ENCODE measurements around the gene ERH. TPM values are rescaled to one million over a fixed set of nuclear protein-coding genes. Genes with fewer than 3 reads are reported as not detected.

Gene ERH
- total and polyA plus RNA-seq, 10 of the 15 experiments (the other 5 are each of a cell fraction or from before 2014, with no cell fraction given), result 255 to 852 (median 382) TPM

DNA sequence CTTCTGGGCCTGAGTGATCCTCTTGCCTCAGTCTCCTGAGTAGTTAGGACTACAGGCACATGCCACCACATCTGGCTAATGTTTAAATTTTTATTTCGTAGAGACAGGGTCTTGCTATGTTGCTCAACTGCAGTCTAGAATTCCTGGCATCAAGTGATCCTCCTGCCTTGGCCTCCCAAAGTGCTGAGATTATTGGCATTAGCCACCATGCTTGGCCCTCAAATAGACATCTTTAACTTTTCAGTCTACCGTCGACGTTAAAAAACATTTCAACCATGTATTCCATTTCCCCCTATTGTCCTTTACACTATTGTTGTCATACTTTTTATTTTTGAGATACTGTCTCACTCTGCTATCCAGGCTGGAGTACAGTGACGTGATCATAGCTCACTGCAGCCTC, 22.4 kb downstream of the ERH start:
- DNase-seq (ENCODE audit: low read depth, low spot score) (no peak), ATAC-seq (no peak), FAIRE-seq (no peak)
- no peaks in the 10 kb centered on the region for H3K4me1 ChIP-seq (ENCODE audit: control insufficient read depth, insufficient read depth, low read length)
- peaks cover 5 to 24% of the 10 kb centered on the region in 2 experiments; a peak in 3 of 4 replicates for H3K36me3 ChIP-seq (ENCODE audit: control insufficient read depth in 2 of 2, insufficient read depth in 2 of 2, low read length in 1 of 2)
- H3K27me3 ChIP-seq (replicated peaks in 1 of 2; ENCODE audit: control insufficient read depth in 2 of 2, insufficient read depth in 2 of 2, low read length in 1 of 2), result no peaks in the 10 kb centered on the region
- H2AFZ ChIP-seq (ENCODE audit: control insufficient read depth, low read depth, low read length), result no peak overlapping the region
- RAD21 ChIA-PET (ENCODE audit: unreplicated experiment), result no interaction called here
- 100% methylated on average over 5 of the region's 5 CpGs for WGBS (ENCODE audit: insufficient coverage, insufficient replicate concordance, low lambda C conversion rate, missing lambda C conversion rate)
- POLR2A ChIA-PET, result interaction anchor here (2.2 kb wide), 1 partner anchor 8 kb away, joined by 8 read pairs; no protein-coding TSS in a partner anchor
- TF ChIP-seq, protein P1, sequence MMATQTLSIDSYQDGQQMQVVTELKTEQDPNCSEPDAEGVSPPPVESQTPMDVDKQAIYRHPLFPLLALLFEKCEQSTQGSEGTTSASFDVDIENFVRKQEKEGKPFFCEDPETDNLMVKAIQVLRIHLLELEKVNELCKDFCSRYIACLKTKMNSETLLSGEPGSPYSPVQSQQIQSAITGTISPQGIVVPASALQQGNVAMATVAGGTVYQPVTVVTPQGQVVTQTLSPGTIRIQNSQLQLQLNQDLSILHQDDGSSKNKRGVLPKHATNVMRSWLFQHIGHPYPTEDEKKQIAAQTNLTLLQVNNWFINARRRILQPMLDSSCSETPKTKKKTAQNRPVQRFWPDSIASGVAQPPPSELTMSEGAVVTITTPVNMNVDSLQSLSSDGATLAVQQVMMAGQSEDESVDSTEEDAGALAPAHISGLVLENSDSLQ (IDR thresholded peaks at IDR 0.05), result no peak
- TF ChIP-seq SUPT20H (IDR thresholded peaks at IDR 0.05; ENCODE audit: borderline replicate concordance, control insufficient read depth, low read depth, low read length), result no peak
- TF ChIP-seq, protein P2, sequence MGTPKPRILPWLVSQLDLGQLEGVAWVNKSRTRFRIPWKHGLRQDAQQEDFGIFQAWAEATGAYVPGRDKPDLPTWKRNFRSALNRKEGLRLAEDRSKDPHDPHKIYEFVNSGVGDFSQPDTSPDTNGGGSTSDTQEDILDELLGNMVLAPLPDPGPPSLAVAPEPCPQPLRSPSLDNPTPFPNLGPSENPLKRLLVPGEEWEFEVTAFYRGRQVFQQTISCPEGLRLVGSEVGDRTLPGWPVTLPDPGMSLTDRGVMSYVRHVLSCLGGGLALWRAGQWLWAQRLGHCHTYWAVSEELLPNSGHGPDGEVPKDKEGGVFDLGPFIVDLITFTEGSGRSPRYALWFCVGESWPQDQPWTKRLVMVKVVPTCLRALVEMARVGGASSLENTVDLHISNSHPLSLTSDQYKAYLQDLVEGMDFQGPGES (IDR thresholded peaks at IDR 0.05), result no peak
- TF ChIP-seq, protein P3, sequence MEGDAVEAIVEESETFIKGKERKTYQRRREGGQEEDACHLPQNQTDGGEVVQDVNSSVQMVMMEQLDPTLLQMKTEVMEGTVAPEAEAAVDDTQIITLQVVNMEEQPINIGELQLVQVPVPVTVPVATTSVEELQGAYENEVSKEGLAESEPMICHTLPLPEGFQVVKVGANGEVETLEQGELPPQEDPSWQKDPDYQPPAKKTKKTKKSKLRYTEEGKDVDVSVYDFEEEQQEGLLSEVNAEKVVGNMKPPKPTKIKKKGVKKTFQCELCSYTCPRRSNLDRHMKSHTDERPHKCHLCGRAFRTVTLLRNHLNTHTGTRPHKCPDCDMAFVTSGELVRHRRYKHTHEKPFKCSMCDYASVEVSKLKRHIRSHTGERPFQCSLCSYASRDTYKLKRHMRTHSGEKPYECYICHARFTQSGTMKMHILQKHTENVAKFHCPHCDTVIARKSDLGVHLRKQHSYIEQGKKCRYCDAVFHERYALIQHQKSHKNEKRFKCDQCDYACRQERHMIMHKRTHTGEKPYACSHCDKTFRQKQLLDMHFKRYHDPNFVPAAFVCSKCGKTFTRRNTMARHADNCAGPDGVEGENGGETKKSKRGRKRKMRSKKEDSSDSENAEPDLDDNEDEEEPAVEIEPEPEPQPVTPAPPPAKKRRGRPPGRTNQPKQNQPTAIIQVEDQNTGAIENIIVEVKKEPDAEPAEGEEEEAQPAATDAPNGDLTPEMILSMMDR (IDR thresholded peaks at IDR 0.05 in 2 of 3, conservative IDR thresholded peaks at IDR 0.05 in 1 of 3; ENCODE audit: control insufficient read depth in 2 of 3, extremely low read depth in 1 of 3, insufficient read depth in 1 of 3, low read depth in 3 of 3, low read length in 3 of 3), result no peak
- no peak for TF ChIP-seq CEBPB (IDR thresholded peaks at IDR 0.05; ENCODE audit: borderline replicate concordance in 1 of 2, low read depth in 2 of 2, low read length in 2 of 2)
- TF ChIP-seq CBX3 (IDR thresholded peaks at IDR 0.05; ENCODE audit: borderline replicate concordance, low read depth), result no peak
- TF ChIP-seq GATAD2B (conservative IDR thresholded peaks at IDR 0.05; ENCODE audit: low read depth), result no peak
- TF ChIP-seq, protein P4, sequence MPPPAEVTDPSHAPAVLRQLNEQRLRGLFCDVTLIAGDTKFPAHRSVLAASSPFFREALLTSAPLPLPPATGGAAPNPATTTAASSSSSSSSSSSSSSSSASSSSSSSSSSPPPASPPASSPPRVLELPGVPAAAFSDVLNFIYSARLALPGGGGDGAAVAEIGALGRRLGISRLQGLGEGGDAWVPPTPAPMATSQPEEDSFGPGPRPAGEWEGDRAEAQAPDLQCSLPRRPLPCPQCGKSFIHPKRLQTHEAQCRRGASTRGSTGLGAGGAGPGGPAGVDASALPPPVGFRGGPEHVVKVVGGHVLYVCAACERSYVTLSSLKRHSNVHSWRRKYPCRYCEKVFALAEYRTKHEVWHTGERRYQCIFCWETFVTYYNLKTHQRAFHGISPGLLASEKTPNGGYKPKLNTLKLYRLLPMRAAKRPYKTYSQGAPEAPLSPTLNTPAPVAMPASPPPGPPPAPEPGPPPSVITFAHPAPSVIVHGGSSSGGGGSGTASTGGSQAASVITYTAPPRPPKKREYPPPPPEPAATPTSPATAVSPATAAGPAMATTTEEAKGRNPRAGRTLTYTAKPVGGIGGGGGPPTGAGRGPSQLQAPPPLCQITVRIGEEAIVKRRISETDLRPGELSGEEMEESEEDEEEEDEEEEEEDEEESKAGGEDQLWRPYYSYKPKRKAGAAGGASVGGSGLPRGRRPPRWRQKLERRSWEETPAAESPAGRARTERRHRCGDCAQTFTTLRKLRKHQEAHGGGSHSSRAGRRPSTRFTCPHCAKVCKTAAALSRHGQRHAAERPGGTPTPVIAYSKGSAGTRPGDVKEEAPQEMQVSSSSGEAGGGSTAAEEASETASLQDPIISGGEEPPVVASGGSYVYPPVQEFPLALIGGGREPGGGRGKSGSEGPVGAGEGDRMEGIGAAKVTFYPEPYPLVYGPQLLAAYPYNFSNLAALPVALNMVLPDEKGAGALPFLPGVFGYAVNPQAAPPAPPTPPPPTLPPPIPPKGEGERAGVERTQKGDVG (CRISPR knock-in tag; IDR thresholded peaks at IDR 0.05), result no peak
- no peak for TF ChIP-seq FOS (IDR thresholded peaks at IDR 0.05; ENCODE audit: borderline replicate concordance, extremely low read depth, insufficient read length)
- TF ChIP-seq SUZ12 (IDR thresholded peaks at IDR 0.05; ENCODE audit: unreplicated experiment), result no peak
- TF ChIP-seq CBX5 (IDR thresholded peaks at IDR 0.05; ENCODE audit: low read depth), result no peak
- no peak for TF ChIP-seq KDM1A (IDR thresholded peaks at IDR 0.05; ENCODE audit: borderline replicate concordance)
- intact Hi-C loops (cut with micrococcal nuclease; ENCODE audit: unreplicated experiment) (no loop called here), in situ Hi-C loops (cut with MboI) (no loop called here)
- no peak overlapping the region for H3K4me3 ChIP-seq
- H3K79me2 ChIP-seq (ENCODE audit: control insufficient read depth, insufficient read depth, low read length), result peaks cover 2% of the 10 kb centered on the region
- no peak overlapping the region for H3K9ac ChIP-seq (ENCODE audit: control insufficient read depth, insufficient read depth, low read length)
- H3K27ac ChIP-seq (ENCODE audit: control insufficient read depth, insufficient read depth), result no peak overlapping the region
- H3K9me3 ChIP-seq (replicated peaks; ENCODE audit: control insufficient read depth, insufficient read depth, low read length), result no peaks in the 10 kb centered on the region
- CTCF ChIA-PET, result interaction anchor here (2.0 kb wide), 1 partner anchor 18 kb away, joined by 4 read pairs; no protein-coding TSS in a partner anchor
- no TSS peak for BruUV-seq (replicated peaks)
- H3K4me2 ChIP-seq (ENCODE audit: control insufficient read depth, insufficient read depth), result no peak overlapping the region
- SMC1A ChIA-PET (ENCODE audit: uncharacterized antibody, unreplicated experiment), result interaction anchor here (1.4 to 1.5 kb wide), 3 partner anchors 9 to 20 kb away, joined by 4 to 7 read pairs (median 6); no protein-coding TSS in a partner anchor
- H4K20me1 ChIP-seq (ENCODE audit: control insufficient read depth, insufficient read depth), result no peaks in the 10 kb centered on the region
